GM19328 (cell line): Measurements from ENCODE around the gene TMEM214.

ENCODE experiments used
- ATAC-seq: cut with Tn5 transposase; IDR thresholded peaks from one replicate; pipeline ENCODE4 v1.9.1; 2021; ENCODE audit warnings: mild to moderate bottlenecking, moderate library complexity; ENCODE audit not compliant: unreplicated experiment

TMEM214 gene

DNA sequence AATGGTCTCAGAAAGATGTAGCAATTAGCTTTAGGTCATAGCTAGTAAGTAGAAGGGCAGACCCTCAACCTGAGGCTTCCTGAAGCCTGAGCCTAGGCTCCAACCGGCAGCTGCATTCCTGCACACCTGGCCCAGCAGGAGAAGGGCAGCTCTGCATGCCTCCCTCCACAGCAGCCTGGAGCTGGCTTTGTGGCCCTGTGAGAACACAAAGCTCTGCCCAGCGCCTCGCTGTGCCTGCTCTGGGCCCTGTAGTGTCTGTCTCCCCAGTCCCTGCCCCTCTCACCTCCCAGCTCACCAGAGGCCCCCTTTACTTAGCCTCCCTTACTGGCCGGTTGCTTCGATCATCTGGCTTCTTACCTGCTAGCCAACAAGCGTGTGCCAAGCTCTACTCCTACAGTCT, 6.7 kb downstream of the TMEM214 start:
- no peak for ATAC-seq

DNA sequence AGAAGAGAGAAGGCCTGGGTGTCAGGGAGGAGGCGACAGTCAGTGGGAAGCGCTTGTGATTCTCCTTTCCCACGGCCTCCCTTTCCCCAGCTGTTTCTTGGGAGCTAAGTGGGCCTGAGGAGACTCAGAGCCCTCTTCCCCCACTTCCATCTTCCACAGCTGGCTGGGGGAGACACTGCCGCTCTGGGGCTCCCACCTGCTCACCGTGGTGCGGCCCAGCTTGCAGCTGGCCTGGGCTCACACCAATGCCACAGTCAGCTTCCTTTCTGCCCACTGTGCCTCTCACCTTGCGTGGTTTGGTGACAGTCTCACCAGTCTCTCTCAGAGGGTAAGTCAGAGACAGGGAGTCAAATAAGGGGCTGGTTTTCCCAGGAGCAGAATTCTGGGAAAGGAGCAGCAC, 7.1 kb downstream of the TMEM214 start:
- no peak for ATAC-seq

GRCh38 chr2:27040282-27040681, 7.5 kb downstream of the TMEM214 start:
- no peak for ATAC-seq

DNA sequence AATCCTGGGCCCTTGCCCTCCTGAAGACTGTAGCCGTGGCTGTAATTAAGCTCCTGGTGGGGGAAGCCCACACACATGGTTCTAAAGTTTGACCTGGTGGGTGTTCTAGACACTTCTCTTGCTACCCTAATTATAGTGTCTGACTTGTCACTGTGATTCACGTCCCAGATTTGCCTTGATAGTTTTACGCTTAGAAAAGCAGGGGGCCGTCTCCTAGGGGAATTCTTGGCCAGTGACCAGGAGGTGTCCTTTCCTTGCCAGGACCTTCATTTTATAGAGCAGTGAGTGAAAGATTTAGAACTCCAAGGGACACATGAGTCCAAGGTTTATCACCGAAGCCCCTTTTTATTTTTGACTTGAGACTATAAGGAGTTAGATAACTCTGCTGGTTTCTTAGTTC, 9.0 kb downstream of the TMEM214 start:
- ATAC-seq = no peak

- no peak for ATAC-seq
Observed at GRCh38 chr2:27042159-27042661, 9.4 kb downstream of the TMEM214 start.

- no peak for ATAC-seq
Observed at GRCh38 chr2:27042985-27043634, 10.3 kb downstream of the TMEM214 start.

GRCh38 chr2:27049422-27050280, 16.9 kb downstream of the TMEM214 start:
- no peak for ATAC-seq

- peak; percentile 45 for ATAC-seq
Observed at GRCh38 chr2:27050281-27050995, 17.7 kb downstream of the TMEM214 start.

DNA sequence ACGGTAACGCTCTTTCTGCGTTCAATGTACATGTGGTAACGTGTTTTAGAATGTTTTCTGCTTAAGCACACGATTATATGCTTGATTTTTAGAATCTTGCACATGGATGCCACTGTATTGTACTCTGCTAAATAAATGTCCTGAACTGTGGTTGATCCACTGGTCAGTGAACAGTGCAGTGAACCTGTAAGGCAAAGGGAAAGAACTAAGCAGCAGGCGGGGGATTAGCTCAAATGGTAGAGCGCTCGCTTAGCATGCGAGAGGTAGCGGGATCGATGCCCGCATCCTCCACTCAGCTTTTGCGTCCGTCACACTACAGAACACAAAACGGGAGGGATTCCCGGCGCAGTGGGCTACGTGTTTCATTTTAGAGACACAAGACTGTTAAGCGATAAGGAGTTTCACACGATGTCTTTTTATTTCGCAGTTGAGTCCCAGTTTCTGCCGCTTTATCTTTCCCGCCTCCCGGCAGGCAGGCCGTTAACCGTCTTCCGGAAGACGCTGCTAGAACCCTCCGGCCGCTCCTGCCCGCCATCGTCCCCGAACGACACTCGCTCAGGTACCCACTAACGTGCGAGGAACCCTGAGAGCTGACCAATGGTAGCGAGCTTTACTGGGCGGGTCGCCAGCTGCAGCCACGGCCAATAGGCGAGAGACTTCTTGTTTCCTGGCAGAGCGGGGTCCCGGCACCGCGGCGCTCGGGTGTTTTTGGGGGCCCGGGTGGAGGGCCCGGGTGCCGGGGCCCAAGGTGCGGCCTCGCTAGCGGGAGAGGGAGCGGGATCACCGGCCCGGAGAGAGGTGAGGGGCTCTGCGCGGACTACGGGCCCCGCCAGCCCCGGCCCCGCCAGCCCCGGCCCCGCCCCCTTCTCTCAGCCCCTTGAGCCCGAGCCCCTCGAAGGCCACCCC, 18.5 kb downstream of the TMEM214 start, which contains the start of gene AGBL5:
Gene AGBL5, plus strand, starts transcription at position 673 of the 906 bp plus-strand sequence. CDS start 1,291 bp downstream, outside the sequence.
- ATAC-seq = peak; percentile 62

- ATAC-seq = no peak
Observed at GRCh38 chr2:27051902-27052645, 19.3 kb downstream of the TMEM214 start.

DNA sequence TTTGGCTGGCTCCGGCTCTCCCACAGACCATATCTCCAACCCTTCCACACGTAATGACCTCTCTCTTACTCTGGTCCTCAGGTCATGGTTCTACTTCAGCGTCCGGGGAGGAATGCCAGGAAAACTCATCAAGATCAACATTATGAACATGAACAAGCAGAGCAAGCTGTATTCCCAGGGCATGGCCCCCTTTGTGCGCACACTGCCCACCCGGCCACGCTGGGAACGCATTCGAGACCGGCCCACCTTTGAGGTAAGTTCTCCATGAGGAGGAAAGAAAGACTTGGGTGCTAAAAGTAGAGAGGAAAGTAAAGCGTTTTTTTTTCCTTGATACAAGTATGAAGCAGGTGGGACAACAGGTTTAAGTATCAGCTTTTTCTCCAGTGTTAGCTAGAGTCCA, 20.6 kb downstream of the TMEM214 start:
- no peak for ATAC-seq

DNA sequence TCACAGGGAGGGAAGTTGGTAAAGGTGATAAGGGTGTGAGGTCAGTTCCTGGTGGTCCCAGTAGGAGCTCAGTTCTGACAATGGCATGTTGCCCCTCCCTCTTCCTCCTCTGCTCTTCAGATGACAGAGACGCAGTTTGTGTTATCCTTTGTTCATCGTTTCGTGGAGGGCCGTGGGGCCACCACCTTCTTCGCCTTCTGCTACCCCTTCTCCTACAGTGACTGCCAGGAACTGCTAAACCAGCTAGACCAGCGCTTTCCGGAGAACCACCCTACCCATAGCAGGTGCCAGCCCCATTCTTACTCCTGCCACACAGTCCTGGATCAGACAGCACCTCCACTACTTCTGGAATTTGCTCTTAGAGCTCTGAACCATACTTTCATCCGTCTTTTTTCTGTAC, 21.0 kb downstream of the TMEM214 start:
- ATAC-seq = no peak

DNA sequence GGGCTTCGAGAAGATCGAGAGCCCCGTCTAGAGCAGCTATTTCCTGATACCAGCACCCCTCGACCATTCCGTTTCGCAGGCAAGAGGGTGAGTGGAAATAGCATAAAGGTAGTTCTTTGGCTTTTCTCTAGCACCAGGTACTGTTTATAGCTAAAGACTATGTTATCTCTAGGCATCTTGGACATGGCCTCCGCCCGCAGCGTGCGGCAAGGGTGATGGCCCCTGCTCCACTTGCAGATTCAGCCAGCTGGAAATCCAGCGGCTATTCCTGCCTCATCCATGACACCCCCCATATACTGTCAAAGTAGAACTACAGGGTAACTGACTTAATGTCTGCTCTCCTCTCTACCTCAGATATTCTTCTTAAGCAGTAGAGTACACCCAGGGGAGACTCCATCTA, 22.0 kb downstream of the TMEM214 start:
- no peak for ATAC-seq

- ATAC-seq = no peak
Observed at GRCh38 chr2:27057184-27057583, 24.4 kb downstream of the TMEM214 start.

- ATAC-seq = no peak
Observed at GRCh38 chr2:27058210-27058609, 25.4 kb downstream of the TMEM214 start.

- ATAC-seq = no peak
Observed at GRCh38 chr2:27059141-27059820, 26.5 kb downstream of the TMEM214 start.

DNA sequence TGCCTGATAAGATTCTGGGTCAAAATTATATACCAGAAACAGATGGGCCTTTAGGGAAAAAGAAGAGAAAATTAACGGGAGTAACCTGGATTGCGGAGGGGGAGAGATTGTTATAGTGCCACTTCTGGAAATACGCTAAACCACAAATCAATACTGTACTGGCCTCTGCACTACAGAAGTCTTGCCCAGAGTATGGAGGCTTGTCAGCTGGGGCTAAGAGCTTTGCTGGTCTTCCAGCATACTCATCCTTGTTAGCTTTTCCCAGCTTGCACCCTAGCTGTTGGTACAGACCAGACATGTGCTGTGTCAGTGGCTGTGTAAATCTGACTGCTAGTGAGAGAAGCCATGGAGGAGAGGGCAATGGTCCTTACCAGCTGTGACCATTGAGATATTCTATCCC, 27.6 kb downstream of the TMEM214 start:
- ATAC-seq = no peak

DNA sequence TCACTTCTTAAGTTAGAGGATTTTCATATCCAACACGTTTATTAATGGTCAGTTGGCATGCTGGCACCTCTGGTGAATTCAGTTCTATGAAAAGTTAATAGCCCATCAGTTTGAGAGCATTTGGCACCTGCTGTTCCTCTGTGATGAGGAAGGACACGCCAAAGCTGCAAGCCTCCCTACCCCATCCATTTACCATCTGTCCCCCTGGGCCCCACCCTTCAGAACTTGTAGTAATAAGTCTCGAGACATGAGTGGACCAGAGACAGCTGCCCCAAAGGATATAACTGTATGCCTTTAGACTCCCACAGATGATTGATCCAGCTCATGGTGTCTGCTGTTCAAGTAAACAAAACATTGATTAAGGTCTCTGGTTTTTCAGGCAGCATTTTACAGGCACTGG, 32.4 kb downstream of the TMEM214 start:
- ATAC-seq = no peak

GRCh38 chr2:27067385-27067784, 34.6 kb downstream of the TMEM214 start:
- ATAC-seq = no peak
